ENCODE data around the gene ITIH6.

The ITIH6 gene

GRCh38 chrX:54747733-54748393, 50.2 kb downstream of the ITIH6 start:
- TF ChIP-seq ZNF175 (tag by site-specific recombination; IDR thresholded peaks at IDR 0.05) (no peak), ZNF416 (tag by site-specific recombination; IDR thresholded peaks at IDR 0.05) (no peak), IKZF3 (tag by site-specific recombination; IDR thresholded peaks at IDR 0.05) (no peak), RBAK (tag by site-specific recombination; IDR thresholded peaks at IDR 0.05) (no peak), ZNF670 (tag by site-specific recombination; IDR thresholded peaks at IDR 0.05; ENCODE audit: low read depth) (no peak), INSM2 (tag by site-specific recombination; IDR thresholded peaks at IDR 0.05) (no peak), ZNF423 (tag by site-specific recombination; IDR thresholded peaks at IDR 0.05) (no peak), ZNF23 (tag by site-specific recombination; IDR thresholded peaks at IDR 0.05; ENCODE audit: borderline replicate concordance) (no peak)
- no peak overlapping the region for H3K27ac ChIP-seq (ENCODE audit: extremely low read depth, low read depth, low read length)
- CTCF ChIA-PET = no interaction called here
- no peak overlapping the region for H3K4me3 ChIP-seq (ENCODE audit: low read depth, low read length)
- H3K36me3 ChIP-seq (ENCODE audit: control insufficient read depth in 2 of 2, insufficient read depth in 1 of 2, low read length in 2 of 2) = no peaks in the 10 kb centered on the region
- POLR2A ChIA-PET = no interaction called here
- H3K4me1 ChIP-seq (ENCODE audit: control insufficient read depth, insufficient read depth, low read length) = no peaks in the 10 kb centered on the region
- H3K9me3 ChIP-seq (ENCODE audit: control insufficient read depth, insufficient read depth, low read depth, low read length) = no peaks in the 10 kb centered on the region

GRCh38 chrX:54746928-54747327, 51.1 kb downstream of the ITIH6 start:
- H3K27ac ChIP-seq (ENCODE audit: extremely low read depth, low read depth, low read length) = no peak overlapping the region

More at GRCh38 chrX:54746928-54747327, 51.1 kb downstream of the ITIH6 start:
- H3K36me3 ChIP-seq (ENCODE audit: control insufficient read depth in 2 of 2, insufficient read depth in 1 of 2, low read length in 2 of 2) = no peaks in the 10 kb centered on the region
- TF ChIP-seq ZNF624 (tag by site-specific recombination; IDR thresholded peaks at IDR 0.05) = no peak
- no peak for TF ChIP-seq HOXD13 (CRISPR knock-in tag; IDR thresholded peaks at IDR 0.05; ENCODE audit: borderline replicate concordance)
- TF ChIP-seq ZNF112 (tag by site-specific recombination; IDR thresholded peaks at IDR 0.05) = no peak
- no peak for TF ChIP-seq ZNF639 (tag by site-specific recombination; IDR thresholded peaks at IDR 0.05)
- no peak for TF ChIP-seq ZNF138 (tag by site-specific recombination; IDR thresholded peaks at IDR 0.05; ENCODE audit: borderline replicate concordance)
- no peak for TF ChIP-seq TRIM28 (IDR thresholded peaks at IDR 0.05; ENCODE audit: borderline replicate concordance, low read length)
- no peak for TF ChIP-seq ZBTB26 (tag by site-specific recombination; optimal IDR thresholded peaks at IDR 0.05)
- TF ChIP-seq, protein P1, sequence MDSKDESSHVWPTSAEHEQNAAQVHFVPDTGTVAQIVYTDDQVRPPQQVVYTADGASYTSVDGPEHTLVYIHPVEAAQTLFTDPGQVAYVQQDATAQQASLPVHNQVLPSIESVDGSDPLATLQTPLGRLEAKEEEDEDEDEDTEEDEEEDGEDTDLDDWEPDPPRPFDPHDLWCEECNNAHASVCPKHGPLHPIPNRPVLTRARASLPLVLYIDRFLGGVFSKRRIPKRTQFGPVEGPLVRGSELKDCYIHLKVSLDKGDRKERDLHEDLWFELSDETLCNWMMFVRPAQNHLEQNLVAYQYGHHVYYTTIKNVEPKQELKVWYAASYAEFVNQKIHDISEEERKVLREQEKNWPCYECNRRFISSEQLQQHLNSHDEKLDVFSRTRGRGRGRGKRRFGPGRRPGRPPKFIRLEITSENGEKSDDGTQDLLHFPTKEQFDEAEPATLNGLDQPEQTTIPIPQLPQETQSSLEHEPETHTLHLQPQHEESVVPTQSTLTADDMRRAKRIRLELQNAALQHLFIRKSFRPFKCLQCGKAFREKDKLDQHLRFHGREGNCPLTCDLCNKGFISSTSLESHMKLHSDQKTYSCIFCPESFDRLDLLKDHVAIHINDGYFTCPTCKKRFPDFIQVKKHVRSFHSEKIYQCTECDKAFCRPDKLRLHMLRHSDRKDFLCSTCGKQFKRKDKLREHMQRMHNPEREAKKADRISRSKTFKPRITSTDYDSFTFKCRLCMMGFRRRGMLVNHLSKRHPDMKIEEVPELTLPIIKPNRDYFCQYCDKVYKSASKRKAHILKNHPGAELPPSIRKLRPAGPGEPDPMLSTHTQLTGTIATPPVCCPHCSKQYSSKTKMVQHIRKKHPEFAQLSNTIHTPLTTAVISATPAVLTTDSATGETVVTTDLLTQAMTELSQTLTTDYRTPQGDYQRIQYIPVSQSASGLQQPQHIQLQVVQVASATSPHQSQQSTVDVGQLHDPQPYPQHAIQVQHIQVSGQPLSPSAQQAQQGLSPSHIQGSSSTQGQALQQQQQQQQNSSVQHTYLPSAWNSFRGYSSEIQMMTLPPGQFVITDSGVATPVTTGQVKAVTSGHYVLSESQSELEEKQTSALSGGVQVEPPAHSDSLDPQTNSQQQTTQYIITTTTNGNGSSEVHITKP (tag by site-specific recombination; IDR thresholded peaks at IDR 0.05) = no peak
- no peak for TF ChIP-seq ZNF501 (tag by site-specific recombination; IDR thresholded peaks at IDR 0.05)
- TF ChIP-seq SP3 (tag by site-specific recombination; IDR thresholded peaks at IDR 0.05) = no peak
- H3K9me3 ChIP-seq (ENCODE audit: control insufficient read depth, insufficient read depth, low read depth, low read length) = no peaks in the 10 kb centered on the region
- ChIA-PET CTCF (no interaction called here), POLR2A (no interaction called here)
- no peaks in the 10 kb centered on the region for H3K4me1 ChIP-seq (ENCODE audit: control insufficient read depth, insufficient read depth, low read length)
- H3K4me3 ChIP-seq (ENCODE audit: low read depth, low read length) = no peak overlapping the region

Data from HEK293 (cell line).